Muscle of leg (tissue), 11 donors: ENCODE data around the gene LMO7. TPM values are rescaled to one million over a fixed set of nuclear protein-coding genes. Genes with fewer than 3 reads are reported as not detected.
"Not testable (repeated sequence)": the region's sequence is repeated elsewhere in the genome, so short reads cannot be mapped to it uniquely, and the experiment has no call there.

ENCODE experiments used
- DNase-seq: peaks from one replicate; pipeline ENCODE4 v3.0.0; 2013
- H3K27ac ChIP-seq: one replicate; pipeline ENCODE4 v1.5.1; 2013; ENCODE audit warnings: mild to moderate bottlenecking, low read length, control low read depth
- H3K27me3 ChIP-seq: one replicate; pipeline ENCODE4 v1.6.1; 2013; ENCODE audit warnings: low read length; ENCODE audit not compliant: control insufficient read depth, insufficient read depth
- H3K36me3 ChIP-seq: one replicate; pipeline ENCODE4 v1.6.1; 2013; ENCODE audit warnings: low read length; ENCODE audit not compliant: control insufficient read depth, insufficient read depth
- H3K4me1 ChIP-seq: one replicate; pipeline ENCODE4 v1.6.1; 2013; ENCODE audit warnings: low read length; ENCODE audit not compliant: control insufficient read depth, insufficient read depth
- H3K4me3 ChIP-seq: one replicate; pipeline ENCODE4 v1.5.1; 2013; ENCODE audit warnings: low read length, control low read depth
- H3K9me3 ChIP-seq: replicated peaks from 2 replicates; pipeline ENCODE4 v1.6.1; 2013; ENCODE audit warnings: low read depth, low read length; ENCODE audit not compliant: control insufficient read depth
- WGBS: methylation state at CpG from one replicate; pipeline ENCODE4 v1.1.5; 2013; ENCODE audit warnings: missing lambda C conversion rate; ENCODE audit not compliant: insufficient coverage; 5-methylcytosine and 5-hydroxymethylcytosine counted together
- polyA plus RNA-seq, 8 donors: library from polyadenylated mRNA; unstranded; fragments of 120-200 nt; gene quantifications; one replicate each; pipeline versions ENCODE4 v1.2.1 to v1.2.3, GENCODE V29; 2013; ENCODE audit warnings: inconsistent platforms in 1 of 8, low replicate concordance in 1 of 8; ENCODE audit not compliant: insufficient read length in 8 of 8, insufficient read depth in 1 of 8
- total RNA-seq: library from RNA; stranded (reverse); fragments of 120-200 nt; gene quantifications from one replicate; pipeline ENCODE4 v1.2.4, GENCODE V29; 2013

LMO7 gene
- total and polyA plus RNA-seq, 9 donors, result 85.1 to 155 (median 116) TPM

DNA sequence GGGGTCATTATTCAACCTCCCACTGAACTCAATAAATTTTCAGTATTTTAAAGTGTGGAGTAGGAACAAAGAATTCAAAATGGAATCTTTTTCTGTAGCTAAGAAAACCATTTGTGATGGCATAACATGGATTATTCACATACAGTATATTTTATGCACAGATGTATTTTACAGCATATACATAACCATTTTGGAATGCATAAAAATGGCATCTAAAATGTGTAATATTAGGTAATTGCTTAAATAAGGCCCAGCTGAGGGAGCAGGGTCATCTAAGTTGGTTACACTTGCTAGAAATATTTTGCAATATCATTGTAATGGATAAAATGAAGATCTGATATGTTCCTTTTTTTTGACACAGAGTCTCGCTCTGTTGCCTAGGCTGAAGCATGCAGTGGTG is 146.9 kb downstream of the LMO7 start:
- no CpG with 5 or more reads among the region's 1 CpG for WGBS
- H3K9me3 ChIP-seq, result peaks cover 11% of the 10 kb centered on the region
- H3K36me3 ChIP-seq, result no peaks in the 10 kb centered on the region
- no peak overlapping the region for H3K27ac ChIP-seq
- no peak overlapping the region for H3K4me3 ChIP-seq
- DNase-seq, result no peak
- H3K27me3 ChIP-seq, result no peaks in the 10 kb centered on the region
- peaks cover 4% of the 10 kb centered on the region for H3K4me1 ChIP-seq

DNA sequence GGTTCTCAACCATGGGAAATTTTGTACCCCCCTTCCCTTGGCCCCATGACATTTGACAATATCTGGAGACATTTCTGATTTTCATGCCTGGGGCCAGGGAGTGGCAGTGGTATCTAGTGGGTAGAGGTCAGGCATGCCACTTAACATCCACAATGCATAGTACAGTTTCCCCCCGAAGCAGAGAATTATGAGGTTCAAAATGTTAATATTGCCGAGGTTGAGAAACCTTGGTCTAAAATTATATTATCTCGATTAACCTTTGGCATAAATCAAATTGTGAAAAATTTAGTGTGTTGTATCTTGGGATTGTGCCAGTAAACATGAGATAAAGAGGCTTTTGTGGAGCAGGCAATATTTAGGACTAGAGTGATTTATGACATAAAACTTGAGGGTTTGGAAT is 147.9 kb downstream of the LMO7 start:
- H3K36me3 ChIP-seq, result no peaks in the 10 kb centered on the region
- peaks cover 9% of the 10 kb centered on the region for H3K4me1 ChIP-seq
- H3K4me3 ChIP-seq, result no peak overlapping the region
- H3K27ac ChIP-seq, result no peak overlapping the region
- no peak for DNase-seq
- WGBS, result 80% methylated on average over 2 of the region's 3 CpGs
- H3K27me3 ChIP-seq, result no peaks in the 10 kb centered on the region
- peaks cover 11% of the 10 kb centered on the region for H3K9me3 ChIP-seq

GRCh38 chr13:75785130-75785529 is 149.0 kb downstream of the LMO7 start:
- no peak overlapping the region for H3K27ac ChIP-seq
- peaks cover 8% of the 10 kb centered on the region for H3K9me3 ChIP-seq
- DNase-seq, result no peak
- H3K27me3 ChIP-seq, result no peaks in the 10 kb centered on the region
- H3K4me3 ChIP-seq, result no peak overlapping the region
- H3K36me3 ChIP-seq, result no peaks in the 10 kb centered on the region
- peaks cover 19% of the 10 kb centered on the region for H3K4me1 ChIP-seq

- Histone ChIP-seq H3K27ac (no peak overlapping the region), H3K27me3 (no peaks in the 10 kb centered on the region), H3K4me3 (no peak overlapping the region), H3K4me1 (peaks cover 21% of the 10 kb centered on the region), H3K36me3 (no peaks in the 10 kb centered on the region), H3K9me3 (peaks cover 4% of the 10 kb centered on the region)
- WGBS, result no CpG with 5 or more reads among the region's 7 CpGs
- DNase-seq, result no peak
These were observed 151.3 kb downstream of the LMO7 start for GRCh38 chr13:75787249-75787928.

DNA sequence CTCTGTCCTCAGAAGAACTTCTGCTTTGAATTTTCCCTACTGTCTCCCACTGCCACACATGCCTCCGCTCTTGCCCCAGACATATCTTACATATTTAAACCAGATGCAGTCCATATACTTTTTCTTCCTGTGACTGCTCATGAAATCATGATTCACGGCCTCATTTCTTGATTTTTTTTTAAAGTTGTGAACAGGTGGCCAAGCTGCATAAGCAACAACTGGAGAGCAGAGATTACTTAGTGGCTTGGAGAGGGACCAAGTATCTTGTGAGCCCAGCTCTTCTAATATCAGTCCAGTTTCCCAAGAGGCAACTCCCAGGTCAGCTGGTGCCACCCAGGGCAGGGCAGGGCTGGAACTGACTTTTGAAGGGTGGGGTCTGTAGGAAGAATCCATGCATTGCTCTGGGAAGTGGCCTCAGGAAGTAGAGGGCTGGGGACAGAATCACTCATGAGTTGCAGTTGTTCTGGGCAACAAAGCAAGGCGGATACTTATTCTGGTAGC is 152.4 kb downstream of the LMO7 start:
- Histone ChIP-seq H3K4me1 (peaks cover 21% of the 10 kb centered on the region), H3K36me3 (no peaks in the 10 kb centered on the region), H3K27me3 (no peaks in the 10 kb centered on the region), H3K9me3 (no peaks in the 10 kb centered on the region), H3K27ac (peak overlapping the region; percentile 86), H3K4me3 (peak overlapping the region; percentile 34)
- DNase-seq, result peak; percentile 85
- 33% methylated on average over 2 of the region's 3 CpGs for WGBS

DNA sequence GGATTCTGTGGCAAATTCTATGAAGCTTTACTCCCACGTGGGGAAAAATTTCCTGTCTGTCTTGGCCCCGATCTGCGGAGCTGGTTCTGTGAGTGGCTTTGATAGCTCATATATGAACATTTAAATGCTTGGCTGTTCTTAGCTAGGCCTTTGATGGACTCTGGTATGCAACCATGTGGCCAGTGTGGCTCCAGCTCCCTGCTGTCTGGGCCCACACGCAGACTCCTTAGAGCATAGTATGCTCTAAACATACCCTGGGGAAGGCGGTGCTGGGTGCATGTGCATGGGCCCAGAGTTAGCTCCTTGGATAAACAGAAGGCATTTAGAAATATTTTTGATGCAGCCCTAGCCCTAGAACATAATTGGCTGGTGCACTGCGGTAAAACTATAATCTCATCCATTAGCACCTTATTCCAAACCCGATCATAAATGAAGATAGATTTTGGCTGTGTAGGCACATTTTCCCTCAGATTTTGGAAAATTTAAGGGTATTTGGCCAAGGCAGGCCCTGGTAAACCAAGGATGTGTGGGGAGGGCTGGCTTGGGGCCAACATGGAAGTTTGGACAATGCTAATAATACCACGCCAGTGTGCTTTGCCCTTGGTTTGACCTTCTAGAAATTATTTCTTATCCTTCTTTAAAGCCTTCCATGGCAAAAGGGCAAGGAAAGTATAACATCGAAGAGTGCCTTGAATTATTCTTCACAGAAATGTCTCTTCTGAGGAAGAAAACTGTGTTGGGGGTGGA is 153.5 kb downstream of the LMO7 start:
- Histone ChIP-seq H3K27me3 (no peaks in the 10 kb centered on the region), H3K9me3 (no peaks in the 10 kb centered on the region), H3K36me3 (no peaks in the 10 kb centered on the region), H3K27ac (peak overlapping the region; percentile 86), H3K4me3 (peak overlapping the region; percentile 34), H3K4me1 (peaks cover 19% of the 10 kb centered on the region)
- WGBS, result 40% methylated on average over 4 of the region's 9 CpGs
- peak; percentile 28 for DNase-seq

- Histone ChIP-seq H3K27me3 (no peaks in the 10 kb centered on the region), H3K27ac (peak overlapping the region; percentile 77), H3K9me3 (no peaks in the 10 kb centered on the region), H3K36me3 (no peaks in the 10 kb centered on the region), H3K4me3 (peak overlapping the region; percentile 20), H3K4me1 (peaks cover 19% of the 10 kb centered on the region)
- DNase-seq, result no peak
- WGBS, result 80% methylated on average over 1 of the region's 4 CpGs
These were observed 154.3 kb downstream of the LMO7 start for GRCh38 chr13:75790198-75790970.

DNA sequence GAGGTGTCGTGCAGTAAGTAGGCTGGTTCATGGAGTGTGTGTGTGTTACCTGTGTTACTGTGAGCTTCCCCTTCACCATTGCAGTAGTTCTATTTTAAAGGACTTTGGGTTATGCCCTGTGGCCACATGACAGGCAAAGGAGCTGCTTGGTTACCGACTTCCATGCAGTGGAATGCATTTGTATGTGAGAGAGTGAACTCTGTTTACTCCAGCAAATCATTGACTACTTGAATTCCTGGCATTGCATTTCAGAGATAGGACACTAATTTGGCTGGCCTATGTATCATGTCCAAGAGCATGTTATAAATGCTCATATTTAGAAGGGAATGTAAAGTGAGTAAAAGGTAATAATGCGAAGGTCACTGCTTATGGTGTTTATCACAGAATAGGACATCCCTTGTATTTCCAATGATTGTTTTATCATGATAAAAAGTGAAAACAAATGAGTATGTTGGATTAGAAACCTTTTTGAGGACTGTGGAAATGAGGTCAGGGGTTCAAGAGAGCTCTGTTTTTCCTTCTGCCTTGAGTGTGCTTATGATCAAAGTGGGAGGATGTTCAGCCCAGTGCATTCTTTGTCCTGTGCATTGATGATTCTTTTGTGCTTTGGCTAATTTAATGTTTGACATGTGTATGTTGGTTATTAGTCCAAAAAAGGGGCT is 156.5 kb downstream of the LMO7 start:
- WGBS, result no CpG with 5 or more reads among the region's 3 CpGs
- no peak overlapping the region for H3K27ac ChIP-seq
- DNase-seq, result no peak
- no peaks in the 10 kb centered on the region for H3K9me3 ChIP-seq
- peaks cover 4% of the 10 kb centered on the region for H3K36me3 ChIP-seq
- H3K4me1 ChIP-seq, result peaks cover 17% of the 10 kb centered on the region
- no peak overlapping the region for H3K4me3 ChIP-seq
- no peaks in the 10 kb centered on the region for H3K27me3 ChIP-seq

DNA sequence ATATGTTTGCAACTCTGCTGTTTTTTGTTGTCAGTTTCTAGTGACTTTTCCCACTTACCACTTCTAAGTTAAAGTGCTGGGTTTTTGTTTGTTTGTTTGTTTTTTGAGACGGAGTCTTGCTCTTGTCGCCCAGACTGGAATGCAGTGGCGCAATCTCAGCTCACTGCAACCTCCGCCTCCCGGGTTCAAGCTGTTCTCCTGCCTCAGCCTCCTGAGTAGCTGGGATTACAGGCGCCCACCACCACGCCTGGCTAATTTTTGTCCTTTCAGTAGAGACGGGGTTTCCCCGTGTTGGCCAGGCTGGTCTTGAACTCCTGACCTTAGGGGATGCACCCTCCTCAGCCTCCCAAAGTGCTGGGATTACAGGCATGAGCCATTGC is 157.0 kb downstream of the LMO7 start:
- not testable (repeated sequence) for H3K27me3 ChIP-seq, H3K27ac ChIP-seq, H3K9me3 ChIP-seq, H3K4me3 ChIP-seq, DNase-seq, H3K36me3 ChIP-seq
- WGBS, result 97% methylated on average over 9 of the region's 9 CpGs
- peaks cover 17% of the 10 kb centered on the region for H3K4me1 ChIP-seq

DNA sequence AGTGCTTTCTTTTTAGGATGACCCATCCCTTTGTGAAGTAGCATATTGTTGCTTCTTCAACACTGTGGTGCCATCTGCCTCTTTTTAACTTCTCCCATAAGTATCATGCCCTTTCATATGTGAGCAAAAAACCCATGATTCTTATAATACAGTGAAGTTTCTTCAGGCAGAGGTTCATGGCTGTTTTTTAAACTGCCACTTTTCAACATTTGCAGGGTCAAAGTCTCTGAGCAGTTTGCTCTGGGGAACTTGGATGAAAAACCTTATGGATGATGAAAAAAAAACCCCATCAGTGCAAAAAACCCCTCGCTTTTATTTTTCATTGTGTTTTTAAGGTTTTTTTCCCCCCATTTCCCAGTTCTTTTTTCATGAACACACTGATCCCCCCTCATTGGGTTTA is 158.5 kb downstream of the LMO7 start:
- H3K27me3 ChIP-seq, result no peaks in the 10 kb centered on the region
- WGBS, result no CpG with 5 or more reads among the region's 1 CpG
- peaks cover 6% of the 10 kb centered on the region for H3K36me3 ChIP-seq
- peaks cover 6% of the 10 kb centered on the region for H3K4me1 ChIP-seq
- DNase-seq, result no peak
- H3K27ac ChIP-seq, result no peak overlapping the region
- no peak overlapping the region for H3K4me3 ChIP-seq
- H3K9me3 ChIP-seq, result no peaks in the 10 kb centered on the region
